ENCODE data around the gene CAB39L. TPM values are rescaled to one million over a fixed set of nuclear protein-coding genes. Genes with fewer than 3 reads are reported as not detected.

Gene CAB39L
- total and polyA plus RNA-seq, 9 of the 15 experiments (the other 6 are each of a cell fraction or from before 2014, with no cell fraction given), result 1.1 to 4.2 (median 2.6) TPM

DNA sequence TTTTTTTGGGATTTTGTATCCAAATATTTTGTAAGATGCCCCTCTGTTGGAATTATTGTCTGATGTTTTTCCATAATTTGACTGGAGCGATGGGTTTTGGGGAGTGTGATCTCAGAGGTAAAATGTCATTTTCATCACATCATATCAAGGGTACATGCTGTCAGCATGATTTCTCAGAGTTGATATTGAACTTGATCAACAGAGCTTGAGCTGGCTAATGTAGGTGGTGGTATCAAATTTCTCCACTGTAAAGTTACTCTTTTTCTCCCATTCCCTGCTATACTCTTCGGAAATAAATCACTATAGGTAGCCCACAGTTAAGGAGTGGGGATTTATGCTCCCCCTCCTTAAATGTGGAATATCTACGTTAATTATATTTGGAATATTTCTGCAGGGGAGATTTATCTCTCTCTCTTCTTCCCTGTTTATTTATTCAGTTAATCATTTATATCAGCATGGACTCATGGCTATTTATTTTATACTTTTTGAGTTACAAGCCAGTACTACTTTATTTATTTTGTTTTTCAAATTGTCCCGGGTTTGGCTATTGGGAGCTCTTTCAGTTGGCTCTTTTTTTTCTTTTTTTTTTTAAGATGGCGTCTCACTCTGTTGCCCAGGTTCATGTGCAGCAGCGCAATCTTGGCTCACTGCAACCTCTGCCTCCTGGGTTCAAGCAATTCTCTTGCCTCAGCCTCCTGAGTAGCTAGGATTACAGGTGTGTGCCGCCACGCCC is 9.0 kb upstream of the CAB39L start:
- WGBS (ENCODE audit: insufficient coverage, low coverage, missing lambda C conversion rate), result 78% methylated on average over 5 of the region's 8 CpGs
- TF ChIP-seq XRCC4 (IDR thresholded peaks at IDR 0.05; ENCODE audit: extremely low read depth, insufficient read depth, insufficient read length) (no peak), SP2 (IDR thresholded peaks at IDR 0.05; ENCODE audit: extremely low read depth, low read depth, low read length, poor library complexity, severe bottlenecking) (no peak), TAL1 (IDR thresholded peaks at IDR 0.05) (no peak), SREBF2 (CRISPR knock-in tag; IDR thresholded peaks at IDR 0.05) (no peak), SMARCC2 (IDR thresholded peaks at IDR 0.05; ENCODE audit: low read depth) (no peak), SPI1 (IDR thresholded peaks at IDR 0.05; ENCODE audit: borderline replicate concordance, low read depth, low read length) (no peak), TEAD1 (CRISPR knock-in tag; IDR thresholded peaks at IDR 0.05) (no peak), ZC3H8 (IDR thresholded peaks at IDR 0.05) (no peak)
- H3K9me1 ChIP-seq (ENCODE audit: control insufficient read depth, insufficient read depth, low read length), result no peaks in the 10 kb centered on the region
- intact Hi-C loops (cut with micrococcal nuclease), result no loop called here
- CTCF ChIA-PET (ENCODE audit: low intra/inter-chr PET ratio), result no interaction called here
- H3K27me3 ChIP-seq (ENCODE audit: control insufficient read depth in 2 of 2, insufficient read depth in 2 of 2, low read length in 2 of 2), result no peaks in the 10 kb centered on the region
- H2AFZ ChIP-seq (ENCODE audit: low read depth, low read length), result no peak overlapping the region
- FAIRE-seq, result no peak
- no peaks in the 10 kb centered on the region for H3K9me3 ChIP-seq (replicated peaks; ENCODE audit: control insufficient read depth, insufficient read depth, low read depth, low read length)
- H4K20me1 ChIP-seq (replicated peaks; ENCODE audit: control insufficient read depth, insufficient read depth, low read length), result no peaks in the 10 kb centered on the region
- no peaks in the 10 kb centered on the region for H3K36me3 ChIP-seq (ENCODE audit: control insufficient read depth, insufficient read depth, low read length)
- no peak overlapping the region for H3K4me2 ChIP-seq (ENCODE audit: insufficient read depth, low read length)
- H3K4me1 ChIP-seq (replicated peaks in 1 of 2; ENCODE audit: control insufficient read depth in 2 of 2, insufficient read depth in 2 of 2, low read length in 2 of 2), result no peaks in the 10 kb centered on the region
- no peak for DNase-seq (ENCODE audit: extremely low read depth in 1 of 4, low spot score in 3 of 4)
- POLR2A ChIA-PET, result interaction anchor here (0.6 to 1.1 kb wide), 2 partner anchors 8 kb away, joined by 3 read pairs; no protein-coding TSS in a partner anchor
- no peak overlapping the region for H3K9ac ChIP-seq (ENCODE audit: insufficient read depth in 1 of 2, low read depth in 2 of 2, low read length in 2 of 2)
- H3K4me3 ChIP-seq, result no peak overlapping the region
- no peak overlapping the region for H3K27ac ChIP-seq (ENCODE audit: extremely low read depth, low read depth, low read length)
- in situ Hi-C loops (cut with MboI), result no loop called here
- no TSS peak for BruUV-seq (replicated peaks)
- peaks cover 27% of the 10 kb centered on the region for H3K79me2 ChIP-seq (ENCODE audit: control insufficient read depth, insufficient read depth, low read length)
- ATAC-seq, result no peak

Measured in K562 (cell line).